ENCODE results near the gene SLC30A3. TPM values are rescaled to one million over a fixed set of nuclear protein-coding genes. Genes with fewer than 3 reads are reported as not detected.
A peak's percentile ranks its signal among the peaks of the same experiment; 100 is the strongest.

SLC30A3 gene
- total and polyA plus RNA-seq, 2 of the 13 experiments (the other 11 are each of a cell fraction or from before 2014, with no cell fraction given) = 0.38 to 0.79 TPM

GRCh38 chr2:27209621-27210401, 53.0 kb downstream of the SLC30A3 start (continued):
- TF ChIP-seq CEBPG (CRISPR knock-in tag; IDR thresholded peaks at IDR 0.05) = peak; percentile 67
- no peak for TF ChIP-seq ZNF24 (IDR thresholded peaks at IDR 0.05)
- no peak for TF ChIP-seq MED8 (CRISPR knock-in tag; IDR thresholded peaks at IDR 0.05; ENCODE audit: insufficient replicate concordance)
- 0 out of 2 replicates have a peak, but pooled peaks have one; percentile 20 for TF ChIP-seq DMAP1 (CRISPR knock-in tag; IDR thresholded peaks at IDR 0.05)
- TF ChIP-seq SKI (IDR thresholded peaks at IDR 0.05; ENCODE audit: partially characterized antibody) = peak; percentile 58
- no peak for TF ChIP-seq MXI1 (IDR thresholded peaks at IDR 0.05; ENCODE audit: borderline replicate concordance, low read depth, low read length)
- TF ChIP-seq ZNF766 (CRISPR knock-in tag; IDR thresholded peaks at IDR 0.05; ENCODE audit: borderline replicate concordance) = no peak
- TF ChIP-seq RCOR2 (CRISPR knock-in tag; IDR thresholded peaks at IDR 0.05) = no peak
- TF ChIP-seq TSC22D2 (CRISPR knock-in tag; IDR thresholded peaks at IDR 0.05; ENCODE audit: borderline replicate concordance) = no peak
- no peak for TF ChIP-seq ZNF143 (CRISPR knock-in tag; IDR thresholded peaks at IDR 0.05)
- TF ChIP-seq MAZ (IDR thresholded peaks at IDR 0.05; ENCODE audit: borderline replicate concordance, low read depth, low read length) = no peak
- TF ChIP-seq MAZ (CRISPR knock-in tag; IDR thresholded peaks at IDR 0.05; ENCODE audit: low read depth) = 0 out of 2 replicates have a peak, but pooled peaks have one; percentile 38
- TF ChIP-seq ZNF280B (CRISPR knock-in tag; IDR thresholded peaks at IDR 0.05; ENCODE audit: borderline replicate concordance) = no peak
- TF ChIP-seq NFE2L2 (IDR thresholded peaks at IDR 0.05; ENCODE audit: low read length) = no peak
- TF ChIP-seq GLI4 (CRISPR knock-in tag; IDR thresholded peaks at IDR 0.05; ENCODE audit: borderline replicate concordance) = no peak
- 0 out of 2 replicates have a peak, but pooled peaks have one; percentile 53 for TF ChIP-seq SIN3A (IDR thresholded peaks at IDR 0.05; ENCODE audit: borderline replicate concordance, low read depth, low read length)
- no peak for TF ChIP-seq ZNF775 (CRISPR knock-in tag; IDR thresholded peaks at IDR 0.05; ENCODE audit: borderline replicate concordance)
- no peak for TF ChIP-seq HNRNPLL (IDR thresholded peaks at IDR 0.05; ENCODE audit: low read depth, low read length, poor library complexity, severe bottlenecking)
- no peak for TF ChIP-seq ZNF274 (CRISPR knock-in tag; IDR thresholded peaks at IDR 0.05)
- TF ChIP-seq TGIF2 (CRISPR knock-in tag; IDR thresholded peaks at IDR 0.05) = 0 out of 2 replicates have a peak, but pooled peaks have one; percentile 45
- no peak for TF ChIP-seq GZF1 (CRISPR knock-in tag; IDR thresholded peaks at IDR 0.05)
- TF ChIP-seq KLF13 (CRISPR knock-in tag; IDR thresholded peaks at IDR 0.05) = no peak
- no peak for TF ChIP-seq NKX3-1 (CRISPR knock-in tag; IDR thresholded peaks at IDR 0.05)
- TF ChIP-seq NFKBIZ (CRISPR knock-in tag; IDR thresholded peaks at IDR 0.05) = no peak
- no peak for TF ChIP-seq ZNF75D (CRISPR knock-in tag; IDR thresholded peaks at IDR 0.05; ENCODE audit: borderline replicate concordance)
- TF ChIP-seq TBL1XR1 (IDR thresholded peaks at IDR 0.05; ENCODE audit: borderline replicate concordance, low read length, partially characterized antibody) = no peak
- TF ChIP-seq MLLT10 (CRISPR knock-in tag; IDR thresholded peaks at IDR 0.05) = no peak
- TF ChIP-seq ZBTB38 (CRISPR knock-in tag; IDR thresholded peaks at IDR 0.05) = 0 out of 2 replicates have a peak, but pooled peaks have one; percentile 12
- TF ChIP-seq NCOR1 (IDR thresholded peaks at IDR 0.05; ENCODE audit: borderline replicate concordance, low read length) = no peak; the same call in 1 of the 2 replicates
- 0 out of 2 replicates have a peak, but pooled peaks have one; percentile 20 for TF ChIP-seq KMT2A (CRISPR knock-in tag; IDR thresholded peaks at IDR 0.05)
